Loucy (cell line): Measurements from ENCODE around the gene NUDT2.

Experiments
- EZH2phosphoT487 ChIP-seq: fragments of 200-600 bp; IDR thresholded peaks from 2 replicates; pipeline ENCODE4 v1.6.1; 2018; ENCODE audit warnings: antibody characterized with exemption, mild to moderate bottlenecking, moderate library complexity, borderline replicate concordance
- TF ChIP-seq, protein P1 (sequence below): fragments of 200-600 bp; sonication (generic); conservative IDR thresholded peaks from 2 replicates; pipeline ENCODE4 v1.5.1; 2014; ENCODE audit warnings: mild to moderate bottlenecking, antibody characterized with exemption, low read length

DNA sequence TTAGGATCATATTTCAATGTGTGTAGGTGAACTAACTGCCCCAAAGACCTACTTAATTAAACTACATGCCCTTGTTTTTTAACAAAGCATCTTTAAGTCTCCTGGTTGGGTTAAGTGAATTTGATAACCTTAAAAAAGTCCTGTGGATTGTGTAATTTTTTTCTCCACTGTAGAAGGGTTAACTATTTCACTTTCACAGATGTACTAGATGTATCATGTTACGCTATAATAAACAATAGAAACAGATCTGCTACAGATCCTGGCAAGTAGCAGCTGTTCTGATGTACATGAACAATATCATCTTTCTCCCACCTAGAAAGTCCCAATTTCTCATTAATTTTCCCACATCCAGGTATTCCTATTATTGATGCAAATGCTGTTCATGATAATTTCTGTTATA, 19.2 kb upstream of the NUDT2 start:
- TF ChIP-seq, protein P1, sequence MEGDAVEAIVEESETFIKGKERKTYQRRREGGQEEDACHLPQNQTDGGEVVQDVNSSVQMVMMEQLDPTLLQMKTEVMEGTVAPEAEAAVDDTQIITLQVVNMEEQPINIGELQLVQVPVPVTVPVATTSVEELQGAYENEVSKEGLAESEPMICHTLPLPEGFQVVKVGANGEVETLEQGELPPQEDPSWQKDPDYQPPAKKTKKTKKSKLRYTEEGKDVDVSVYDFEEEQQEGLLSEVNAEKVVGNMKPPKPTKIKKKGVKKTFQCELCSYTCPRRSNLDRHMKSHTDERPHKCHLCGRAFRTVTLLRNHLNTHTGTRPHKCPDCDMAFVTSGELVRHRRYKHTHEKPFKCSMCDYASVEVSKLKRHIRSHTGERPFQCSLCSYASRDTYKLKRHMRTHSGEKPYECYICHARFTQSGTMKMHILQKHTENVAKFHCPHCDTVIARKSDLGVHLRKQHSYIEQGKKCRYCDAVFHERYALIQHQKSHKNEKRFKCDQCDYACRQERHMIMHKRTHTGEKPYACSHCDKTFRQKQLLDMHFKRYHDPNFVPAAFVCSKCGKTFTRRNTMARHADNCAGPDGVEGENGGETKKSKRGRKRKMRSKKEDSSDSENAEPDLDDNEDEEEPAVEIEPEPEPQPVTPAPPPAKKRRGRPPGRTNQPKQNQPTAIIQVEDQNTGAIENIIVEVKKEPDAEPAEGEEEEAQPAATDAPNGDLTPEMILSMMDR: no peak
- no peak for TF ChIP-seq EZH2phosphoT487
